Liver (tissue), 3 donors: ENCODE measurements around the gene NDUFS5.

ENCODE experiments used
- GABPA ChIP-seq, 2 donors: IDR thresholded peaks in 1 of 2; conservative IDR thresholded peaks in 1 of 2; 2 replicates each; pipeline ENCODE4 v1.6.1; 2016; ENCODE audit warnings: antibody characterized with exemption in 2 of 2, mild to moderate bottlenecking in 1 of 2, moderate library complexity in 1 of 2
- MAX ChIP-seq: IDR thresholded peaks from 2 replicates; pipeline ENCODE4 v1.6.1; 2016; ENCODE audit warnings: antibody characterized with exemption
- REST ChIP-seq: IDR thresholded peaks from 2 replicates; pipeline ENCODE4 v1.6.1; 2016; ENCODE audit warnings: antibody characterized with exemption, mild to moderate bottlenecking
- TAF1 ChIP-seq: conservative IDR thresholded peaks from 2 replicates; pipeline ENCODE4 v1.6.1; 2016; ENCODE audit warnings: antibody characterized with exemption, mild to moderate bottlenecking
- ZBTB33 ChIP-seq: IDR thresholded peaks from 2 replicates; pipeline ENCODE4 v1.6.1; 2016; ENCODE audit warnings: antibody characterized with exemption
- TF ChIP-seq, protein P1 (sequence below): fragments of 150-350 bp; IDR thresholded peaks from 2 replicates; pipeline ENCODE4 v1.5.1; 2017; ENCODE audit warnings: improper control_type of control experiment, low read depth, low read length; ENCODE audit not compliant: missing input control
- donor health status: healthy.
- donor health status: healthy.

DNA sequence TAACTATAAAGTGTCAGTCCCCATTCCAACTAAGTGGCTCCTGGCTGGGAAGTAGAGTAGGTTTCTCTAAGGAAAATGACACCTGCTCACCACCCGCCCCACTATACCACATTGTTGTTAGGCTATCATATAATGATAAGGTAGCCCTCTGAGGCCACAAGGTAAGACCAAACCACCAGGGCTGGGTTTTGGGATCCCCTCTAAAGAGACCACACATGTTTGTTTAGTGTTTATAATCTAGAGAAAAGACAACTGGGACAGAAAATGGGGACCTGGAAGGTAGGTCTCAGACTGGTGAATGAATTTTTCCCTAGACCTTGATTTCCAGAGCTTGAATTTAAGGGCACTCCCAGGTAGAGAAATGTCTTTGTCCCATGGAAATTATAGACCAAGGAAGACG, 19.9 kb upstream of the NDUFS5 start:
- TF ChIP-seq GABPA (IDR thresholded peaks at IDR 0.05 in 1 of 2, conservative IDR thresholded peaks at IDR 0.05 in 1 of 2), result no peak
- no peak for TF ChIP-seq TAF1
- TF ChIP-seq, protein P1, sequence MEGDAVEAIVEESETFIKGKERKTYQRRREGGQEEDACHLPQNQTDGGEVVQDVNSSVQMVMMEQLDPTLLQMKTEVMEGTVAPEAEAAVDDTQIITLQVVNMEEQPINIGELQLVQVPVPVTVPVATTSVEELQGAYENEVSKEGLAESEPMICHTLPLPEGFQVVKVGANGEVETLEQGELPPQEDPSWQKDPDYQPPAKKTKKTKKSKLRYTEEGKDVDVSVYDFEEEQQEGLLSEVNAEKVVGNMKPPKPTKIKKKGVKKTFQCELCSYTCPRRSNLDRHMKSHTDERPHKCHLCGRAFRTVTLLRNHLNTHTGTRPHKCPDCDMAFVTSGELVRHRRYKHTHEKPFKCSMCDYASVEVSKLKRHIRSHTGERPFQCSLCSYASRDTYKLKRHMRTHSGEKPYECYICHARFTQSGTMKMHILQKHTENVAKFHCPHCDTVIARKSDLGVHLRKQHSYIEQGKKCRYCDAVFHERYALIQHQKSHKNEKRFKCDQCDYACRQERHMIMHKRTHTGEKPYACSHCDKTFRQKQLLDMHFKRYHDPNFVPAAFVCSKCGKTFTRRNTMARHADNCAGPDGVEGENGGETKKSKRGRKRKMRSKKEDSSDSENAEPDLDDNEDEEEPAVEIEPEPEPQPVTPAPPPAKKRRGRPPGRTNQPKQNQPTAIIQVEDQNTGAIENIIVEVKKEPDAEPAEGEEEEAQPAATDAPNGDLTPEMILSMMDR, result no peak
- TF ChIP-seq REST, result no peak
- TF ChIP-seq ZBTB33, result no peak
- no peak for TF ChIP-seq MAX
